Bronchial epithelial cell (primary cell): ENCODE data around the gene PRPF4. TPM values are rescaled to one million over a fixed set of nuclear protein-coding genes. Genes with fewer than 3 reads are reported as not detected.

Experiments used
- DNase-seq: peaks from one replicate; pipeline ENCODE4 v3.0.0-alpha.2; 2010; ENCODE audit warnings: low read depth
- FAIRE-seq: peaks from 2 replicates; lab custom pipeline; 2011; peaks lifted over from hg19 to GRCh38; lab: Jason Lieb, UNC
- H3K27me3 ChIP-seq: 2 replicates; pipeline ENCODE4 v1.5.1; 2011; ENCODE audit warnings: low read length; ENCODE audit not compliant: control insufficient read depth, insufficient read depth
- H3K36me3 ChIP-seq: 2 replicates; pipeline ENCODE4 v1.5.1; 2011; ENCODE audit warnings: low read length; ENCODE audit not compliant: control insufficient read depth, insufficient read depth
- H3K4me3 ChIP-seq: 2 replicates; pipeline ENCODE4 v1.5.1; 2011; ENCODE audit warnings: mild to moderate bottlenecking, low read depth, low read length, control low read depth
- CTCF ChIP-seq: IDR thresholded peaks from 2 replicates; pipeline ENCODE4 v1.5.1; 2011; ENCODE audit warnings: mild to moderate bottlenecking, moderate library complexity, low read length, control low read depth, inconsistent platforms; ENCODE audit not compliant: insufficient read depth, severe bottlenecking
- total RNA-seq: library from RNA; depleted of rRNA; stranded (reverse); fragments of >200 nt; gene quantifications from 2 replicates; pipeline ENCODE4 v1.2.1, GENCODE V29; 2014

Gene PRPF4
- total RNA-seq, 1 donor from 2014 or later = 45.3 TPM

- Histone ChIP-seq H3K36me3 (no peaks in the 10 kb centered on the region), H3K27me3 (no peaks in the 10 kb centered on the region), H3K4me3 (no peak overlapping the region)
- DNase-seq = no peak
- no peak for TF ChIP-seq CTCF
- no peak for FAIRE-seq
Measured at GRCh38 chr9:113310538-113310937, 35.1 kb downstream of the PRPF4 start.

GRCh38 chr9:113311961-113312360 lies 36.5 kb downstream of the PRPF4 start:
- no peak overlapping the region for H3K4me3 ChIP-seq
- TF ChIP-seq CTCF = no peak
- H3K36me3 ChIP-seq = no peaks in the 10 kb centered on the region
- H3K27me3 ChIP-seq = no peaks in the 10 kb centered on the region
- DNase-seq (no peak), FAIRE-seq (no peak)

GRCh38 chr9:113313261-113313660 lies 37.8 kb downstream of the PRPF4 start:
- Histone ChIP-seq H3K27me3 (no peaks in the 10 kb centered on the region), H3K4me3 (no peak overlapping the region), H3K36me3 (no peaks in the 10 kb centered on the region)
- DNase-seq (no peak), FAIRE-seq (no peak)
- no peak for TF ChIP-seq CTCF

GRCh38 chr9:113315231-113315630 lies 39.8 kb downstream of the PRPF4 start:
- H3K36me3 ChIP-seq = no peaks in the 10 kb centered on the region
- DNase-seq (no peak), FAIRE-seq (no peak)
- H3K4me3 ChIP-seq = no peak overlapping the region
- no peak for TF ChIP-seq CTCF
- H3K27me3 ChIP-seq = no peaks in the 10 kb centered on the region

- H3K4me3 ChIP-seq = no peak overlapping the region
- DNase-seq (no peak), FAIRE-seq (no peak)
- H3K27me3 ChIP-seq = no peaks in the 10 kb centered on the region
- no peaks in the 10 kb centered on the region for H3K36me3 ChIP-seq
- TF ChIP-seq CTCF = no peak
Measured at GRCh38 chr9:113316030-113316429, 40.6 kb downstream of the PRPF4 start.

GRCh38 chr9:113317777-113318176 lies 42.3 kb downstream of the PRPF4 start:
- TF ChIP-seq CTCF = no peak
- H3K36me3 ChIP-seq = no peaks in the 10 kb centered on the region
- FAIRE-seq = no peak

More at GRCh38 chr9:113317777-113318176, 42.3 kb downstream of the PRPF4 start:
- H3K4me3 ChIP-seq = no peak overlapping the region
- H3K27me3 ChIP-seq = no peaks in the 10 kb centered on the region
- no peak for DNase-seq
